ENCODE measurements around the gene GTSE1. TPM values are rescaled to one million over a fixed set of nuclear protein-coding genes. Genes with fewer than 3 reads are reported as not detected.

GTSE1 gene
- total and polyA plus RNA-seq, 4 experiments from 2014 or later = 0.64 TPM; not detected in 3

DNA sequence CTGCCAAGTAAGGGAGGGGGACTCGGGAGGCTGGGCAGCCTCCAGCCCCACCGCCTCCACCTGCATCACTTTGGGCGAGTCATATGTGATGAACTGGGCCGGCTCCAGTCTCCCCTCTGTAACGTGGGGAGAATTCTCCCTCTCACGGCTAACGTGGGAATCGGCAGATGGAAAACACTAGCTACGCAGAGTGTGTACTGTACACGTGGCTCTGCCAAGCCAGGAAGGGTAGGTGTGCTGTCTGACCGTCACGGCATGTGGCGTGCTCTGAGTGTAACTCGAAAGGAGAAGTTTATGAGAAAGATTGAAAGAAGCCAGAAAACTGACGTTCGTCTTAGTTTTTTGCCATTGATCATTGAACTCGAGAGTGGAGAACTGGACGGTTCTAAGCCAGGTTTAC lies 52.6 kb downstream of the GTSE1 start:
- Histone ChIP-seq H3K36me3 (ENCODE audit: insufficient read depth, low read length) (peaks cover 85% of the 10 kb centered on the region), H3K9me3 (ENCODE audit: control insufficient read depth in 1 of 2, low read length in 2 of 2) (no peaks in the 10 kb centered on the region), H3K4me3 (ENCODE audit: low read length in 2 of 2) (no peak overlapping the region), H3K27ac (ENCODE audit: low read depth, low read length) (no peak overlapping the region), H3K27me3 (ENCODE audit: insufficient read depth, low read length) (no peaks in the 10 kb centered on the region), H3K4me1 (ENCODE audit: insufficient read depth, low read length) (no peaks in the 10 kb centered on the region)
- no peak for DNase-seq
- no peaks in the 10 kb centered on the region for H3K9me3 Mint-ChIP-seq
- H3K4me3 Mint-ChIP-seq = no peak overlapping the region
- H3K4me1 Mint-ChIP-seq = peaks cover 1 to 6% (median 3%) of the 10 kb centered on the region in 4 donors
- peaks cover 57 to 85% of the 10 kb centered on the region in 2 donors for H3K36me3 Mint-ChIP-seq
- H3K27ac Mint-ChIP-seq = peak overlapping the region in 1 of 7 donors; percentile 9
- ChIA-PET CTCF (ENCODE audit: partially characterized antibody) (no interaction called here), POLR2A (ENCODE audit: partially characterized antibody) (no interaction called here)
- H3K27me3 Mint-ChIP-seq = no peaks in the 10 kb centered on the region
- intact Hi-C loops (cut with micrococcal nuclease) = no loop called here

GRCh38 chr22:46349681-46350080 lies 53.0 kb downstream of the GTSE1 start:
- Histone ChIP-seq H3K4me3 (ENCODE audit: low read length in 2 of 2) (no peak overlapping the region), H3K27me3 (ENCODE audit: insufficient read depth, low read length) (no peaks in the 10 kb centered on the region), H3K4me1 (ENCODE audit: insufficient read depth, low read length) (no peaks in the 10 kb centered on the region), H3K27ac (ENCODE audit: low read depth, low read length) (no peak overlapping the region), H3K36me3 (ENCODE audit: insufficient read depth, low read length) (peaks cover 85% of the 10 kb centered on the region), H3K9me3 (ENCODE audit: control insufficient read depth in 1 of 2, low read length in 2 of 2) (no peaks in the 10 kb centered on the region)
- POLR2A ChIA-PET (ENCODE audit: partially characterized antibody) = no interaction called here
- Mint-ChIP-seq H3K27me3 (no peaks in the 10 kb centered on the region), H3K9me3 (no peaks in the 10 kb centered on the region), H3K36me3 (peaks cover 56 to 82% of the 10 kb centered on the region in 2 donors), H3K27ac (no peak overlapping the region), H3K4me3 (no peak overlapping the region), H3K4me1 (peaks cover 0 to 6% (median 2%) of the 10 kb centered on the region in 4 donors)
- DNase-seq = no peak
- CTCF ChIA-PET (ENCODE audit: partially characterized antibody) = no interaction called here
- intact Hi-C loops (cut with micrococcal nuclease) = no loop called here

GRCh38 chr22:46350121-46350520 lies 53.5 kb downstream of the GTSE1 start:
- ChIA-PET CTCF (ENCODE audit: partially characterized antibody) (no interaction called here), POLR2A (ENCODE audit: partially characterized antibody) (no interaction called here)
- no peak overlapping the region for H3K27ac Mint-ChIP-seq
- no peaks in the 10 kb centered on the region for H3K9me3 ChIP-seq (ENCODE audit: control insufficient read depth in 1 of 2, low read length in 2 of 2)
- H3K9me3 Mint-ChIP-seq = no peaks in the 10 kb centered on the region
- no peak overlapping the region for H3K27ac ChIP-seq (ENCODE audit: low read depth, low read length)
- peaks cover 0 to 6% (median 2%) of the 10 kb centered on the region in 4 donors for H3K4me1 Mint-ChIP-seq
- intact Hi-C loops (cut with micrococcal nuclease) = no loop called here
- peaks cover 56 to 80% of the 10 kb centered on the region in 2 donors for H3K36me3 Mint-ChIP-seq
- H3K27me3 Mint-ChIP-seq = no peaks in the 10 kb centered on the region
- H3K4me1 ChIP-seq (ENCODE audit: insufficient read depth, low read length) = no peaks in the 10 kb centered on the region
- DNase-seq = no peak
- peaks cover 85% of the 10 kb centered on the region for H3K36me3 ChIP-seq (ENCODE audit: insufficient read depth, low read length)
- no peaks in the 10 kb centered on the region for H3K27me3 ChIP-seq (ENCODE audit: insufficient read depth, low read length)
- no peak overlapping the region for H3K4me3 Mint-ChIP-seq
- H3K4me3 ChIP-seq (ENCODE audit: low read length in 2 of 2) = no peak overlapping the region

- no peak overlapping the region for H3K4me3 ChIP-seq (ENCODE audit: low read length in 2 of 2)
- intact Hi-C loops (cut with micrococcal nuclease) = no loop called here
- Mint-ChIP-seq H3K9me3 (no peaks in the 10 kb centered on the region), H3K36me3 (peaks cover 53 to 83% of the 10 kb centered on the region in 2 donors), H3K4me3 (no peak overlapping the region), H3K27me3 (no peaks in the 10 kb centered on the region), H3K27ac (no peak overlapping the region), H3K4me1 (peaks cover 0 to 5% (median 3%) of the 10 kb centered on the region in 4 donors)
- CTCF ChIA-PET (ENCODE audit: partially characterized antibody) = no interaction called here
- no peaks in the 10 kb centered on the region for H3K9me3 ChIP-seq (ENCODE audit: control insufficient read depth in 1 of 2, low read length in 2 of 2)
- H3K27ac ChIP-seq (ENCODE audit: low read depth, low read length) = no peak overlapping the region
- no peaks in the 10 kb centered on the region for H3K27me3 ChIP-seq (ENCODE audit: insufficient read depth, low read length)
- H3K36me3 ChIP-seq (ENCODE audit: insufficient read depth, low read length) = peaks cover 83% of the 10 kb centered on the region
- POLR2A ChIA-PET (ENCODE audit: partially characterized antibody) = no interaction called here
- no peaks in the 10 kb centered on the region for H3K4me1 ChIP-seq (ENCODE audit: insufficient read depth, low read length)
- DNase-seq = no peak
These were observed 54.0 kb downstream of the GTSE1 start for GRCh38 chr22:46350646-46351045.

GRCh38 chr22:46351131-46351735 lies 54.6 kb downstream of the GTSE1 start:
- Mint-ChIP-seq H3K27ac (no peak overlapping the region), H3K27me3 (no peaks in the 10 kb centered on the region), H3K4me3 (no peak overlapping the region), H3K4me1 (peaks cover 0 to 4% (median 1%) of the 10 kb centered on the region in 4 donors), H3K36me3 (peaks cover 47 to 78% of the 10 kb centered on the region in 2 donors), H3K9me3 (no peaks in the 10 kb centered on the region)
- Histone ChIP-seq H3K27me3 (ENCODE audit: insufficient read depth, low read length) (no peaks in the 10 kb centered on the region), H3K36me3 (ENCODE audit: insufficient read depth, low read length) (peaks cover 77% of the 10 kb centered on the region), H3K9me3 (ENCODE audit: control insufficient read depth in 1 of 2, low read length in 2 of 2) (no peaks in the 10 kb centered on the region), H3K4me3 (ENCODE audit: low read length in 2 of 2) (no peak overlapping the region), H3K27ac (ENCODE audit: low read depth, low read length) (no peak overlapping the region), H3K4me1 (ENCODE audit: insufficient read depth, low read length) (no peaks in the 10 kb centered on the region)
- ChIA-PET POLR2A (ENCODE audit: partially characterized antibody) (interaction anchor here (1.1 kb wide), 1 partner anchor 17 kb away, joined by 3 read pairs; no protein-coding TSS in a partner anchor), CTCF (ENCODE audit: partially characterized antibody) (no interaction called here)
- DNase-seq = no peak
- intact Hi-C loops (cut with micrococcal nuclease) = no loop called here

- Mint-ChIP-seq H3K36me3 (peaks cover 42 to 73% of the 10 kb centered on the region in 2 donors), H3K4me1 (peaks cover 0 to 4% (median 1%) of the 10 kb centered on the region in 4 donors), H3K27me3 (no peaks in the 10 kb centered on the region), H3K27ac (no peak overlapping the region), H3K9me3 (no peaks in the 10 kb centered on the region), H3K4me3 (no peak overlapping the region)
- Histone ChIP-seq H3K9me3 (ENCODE audit: control insufficient read depth in 1 of 2, low read length in 2 of 2) (no peaks in the 10 kb centered on the region), H3K27me3 (ENCODE audit: insufficient read depth, low read length) (no peaks in the 10 kb centered on the region), H3K4me1 (ENCODE audit: insufficient read depth, low read length) (no peaks in the 10 kb centered on the region), H3K36me3 (ENCODE audit: insufficient read depth, low read length) (peaks cover 76% of the 10 kb centered on the region), H3K27ac (ENCODE audit: low read depth, low read length) (no peak overlapping the region), H3K4me3 (ENCODE audit: low read length in 2 of 2) (no peak overlapping the region)
- DNase-seq = no peak
- POLR2A ChIA-PET (ENCODE audit: partially characterized antibody) = interaction anchor here (1.1 kb wide), 1 partner anchor 18 kb away, joined by 3 read pairs; no protein-coding TSS in a partner anchor
- intact Hi-C loops (cut with micrococcal nuclease) = no loop called here
- CTCF ChIA-PET (ENCODE audit: partially characterized antibody) = no interaction called here
These were observed 55.1 kb downstream of the GTSE1 start for GRCh38 chr22:46351767-46352166.

- H3K4me3 Mint-ChIP-seq = no peak overlapping the region
- H3K9me3 Mint-ChIP-seq = no peaks in the 10 kb centered on the region
- intact Hi-C loops (cut with micrococcal nuclease) = no loop called here
- no peaks in the 10 kb centered on the region for H3K27me3 ChIP-seq (ENCODE audit: insufficient read depth, low read length)
- H3K27me3 Mint-ChIP-seq = no peaks in the 10 kb centered on the region
- H3K27ac Mint-ChIP-seq = no peak overlapping the region
- CTCF ChIA-PET (ENCODE audit: partially characterized antibody) = no interaction called here
- peaks cover 72% of the 10 kb centered on the region for H3K36me3 ChIP-seq (ENCODE audit: insufficient read depth, low read length)
- no peaks in the 10 kb centered on the region for H3K4me1 ChIP-seq (ENCODE audit: insufficient read depth, low read length)
- DNase-seq = no peak
- peaks cover 0 to 4% (median 1%) of the 10 kb centered on the region in 4 donors for H3K4me1 Mint-ChIP-seq
- H3K4me3 ChIP-seq (ENCODE audit: low read length in 2 of 2) = no peak overlapping the region
- no peak overlapping the region for H3K27ac ChIP-seq (ENCODE audit: low read depth, low read length)
- H3K9me3 ChIP-seq (ENCODE audit: control insufficient read depth in 1 of 2, low read length in 2 of 2) = no peaks in the 10 kb centered on the region
- H3K36me3 Mint-ChIP-seq = peaks cover 39 to 71% of the 10 kb centered on the region in 2 donors
- POLR2A ChIA-PET (ENCODE audit: partially characterized antibody) = interaction anchor here (1.1 kb wide), 1 partner anchor 18 kb away, joined by 3 read pairs; no protein-coding TSS in a partner anchor
These were observed 55.6 kb downstream of the GTSE1 start for GRCh38 chr22:46352276-46352675.
